Measurements from ENCODE around the gene SPECC1L. TPM values are rescaled to one million over a fixed set of nuclear protein-coding genes. Genes with fewer than 3 reads are reported as not detected.

SPECC1L gene
- total and polyA plus RNA-seq, 2 of the 8 experiments (the other 6 are each of a cell fraction or from before 2014, with no cell fraction given) = 15.7 to 61.6 TPM

DNA sequence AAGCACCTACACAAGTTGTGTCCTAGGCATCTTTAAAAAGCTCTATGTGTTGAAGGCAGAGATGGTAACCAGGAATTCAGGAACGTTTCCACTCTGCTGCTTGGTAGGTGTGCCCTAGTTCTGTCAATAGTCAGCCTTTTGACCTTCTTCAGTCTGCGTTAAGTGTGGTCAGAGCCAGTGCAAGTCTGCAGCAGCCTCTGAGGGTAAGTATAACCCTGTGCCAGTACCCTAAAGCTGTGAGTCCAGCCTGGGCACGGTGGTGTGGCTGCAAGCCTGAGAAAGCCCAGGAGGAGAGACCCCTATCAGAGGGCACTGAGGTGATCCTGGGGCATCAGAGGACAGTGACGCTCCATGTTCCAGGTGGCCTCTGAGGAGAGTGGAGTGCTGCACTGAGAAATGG is 80.0 kb downstream of the SPECC1L start (continued):
- TF ChIP-seq TAF1 (IDR thresholded peaks at IDR 0.05; ENCODE audit: low read depth, low read length) (no peak), CEBPB (IDR thresholded peaks at IDR 0.05; ENCODE audit: low read depth, low read length) (no peak), SAP30 (IDR thresholded peaks at IDR 0.05; ENCODE audit: insufficient read depth, insufficient replicate concordance, low read length) (no peak), POLR2A (IDR thresholded peaks at IDR 0.05; ENCODE audit: control extremely low read depth in 1 of 2, low read depth in 2 of 2, low read length in 2 of 2) (no peak)
